Measurements from ENCODE around the gene SLC28A1.

SLC28A1 gene

GRCh38 chr15:84855136-84855535 lies 29.3 kb upstream of the SLC28A1 start:
- FAIRE-seq = no peak
- no peak for DNase-seq (ENCODE audit: insufficient read length, low spot score)
- no peak for TF ChIP-seq CTCF (IDR thresholded peaks at IDR 0.05; ENCODE audit: insufficient read depth, missing control alignments)

GRCh38 chr15:84855765-84856164 lies 28.7 kb upstream of the SLC28A1 start:
- TF ChIP-seq CTCF (IDR thresholded peaks at IDR 0.05; ENCODE audit: insufficient read depth, missing control alignments) = no peak
- FAIRE-seq = no peak
- DNase-seq (ENCODE audit: insufficient read length, low spot score) = no peak

GRCh38 chr15:84856731-84857417 lies 27.6 kb upstream of the SLC28A1 start:
- no peak for FAIRE-seq
- no peak for DNase-seq (ENCODE audit: insufficient read length, low spot score)
- TF ChIP-seq CTCF (IDR thresholded peaks at IDR 0.05; ENCODE audit: insufficient read depth, missing control alignments) = no peak

GRCh38 chr15:84857418-84858004 lies 27.0 kb upstream of the SLC28A1 start:
- no peak for DNase-seq (ENCODE audit: insufficient read length, low spot score)
- FAIRE-seq = no peak
- TF ChIP-seq CTCF (IDR thresholded peaks at IDR 0.05; ENCODE audit: insufficient read depth, missing control alignments) = no peak

- FAIRE-seq (no peak), DNase-seq (ENCODE audit: insufficient read length, low spot score) (no peak)
- no peak for TF ChIP-seq CTCF (IDR thresholded peaks at IDR 0.05; ENCODE audit: insufficient read depth, missing control alignments)
Measured at GRCh38 chr15:84858231-84858630, 26.2 kb upstream of the SLC28A1 start.

GRCh38 chr15:84859144-84859543 lies 25.3 kb upstream of the SLC28A1 start:
- FAIRE-seq (no peak), DNase-seq (ENCODE audit: insufficient read length, low spot score) (no peak)
- TF ChIP-seq CTCF (IDR thresholded peaks at IDR 0.05; ENCODE audit: insufficient read depth, missing control alignments) = no peak

- FAIRE-seq (no peak), DNase-seq (ENCODE audit: insufficient read length, low spot score) (no peak)
- TF ChIP-seq CTCF (IDR thresholded peaks at IDR 0.05; ENCODE audit: insufficient read depth, missing control alignments) = no peak
Measured at GRCh38 chr15:84859651-84860050, 24.8 kb upstream of the SLC28A1 start.
